Measurements from ENCODE around the gene SLC22A4.

The SLC22A4 gene

DNA sequence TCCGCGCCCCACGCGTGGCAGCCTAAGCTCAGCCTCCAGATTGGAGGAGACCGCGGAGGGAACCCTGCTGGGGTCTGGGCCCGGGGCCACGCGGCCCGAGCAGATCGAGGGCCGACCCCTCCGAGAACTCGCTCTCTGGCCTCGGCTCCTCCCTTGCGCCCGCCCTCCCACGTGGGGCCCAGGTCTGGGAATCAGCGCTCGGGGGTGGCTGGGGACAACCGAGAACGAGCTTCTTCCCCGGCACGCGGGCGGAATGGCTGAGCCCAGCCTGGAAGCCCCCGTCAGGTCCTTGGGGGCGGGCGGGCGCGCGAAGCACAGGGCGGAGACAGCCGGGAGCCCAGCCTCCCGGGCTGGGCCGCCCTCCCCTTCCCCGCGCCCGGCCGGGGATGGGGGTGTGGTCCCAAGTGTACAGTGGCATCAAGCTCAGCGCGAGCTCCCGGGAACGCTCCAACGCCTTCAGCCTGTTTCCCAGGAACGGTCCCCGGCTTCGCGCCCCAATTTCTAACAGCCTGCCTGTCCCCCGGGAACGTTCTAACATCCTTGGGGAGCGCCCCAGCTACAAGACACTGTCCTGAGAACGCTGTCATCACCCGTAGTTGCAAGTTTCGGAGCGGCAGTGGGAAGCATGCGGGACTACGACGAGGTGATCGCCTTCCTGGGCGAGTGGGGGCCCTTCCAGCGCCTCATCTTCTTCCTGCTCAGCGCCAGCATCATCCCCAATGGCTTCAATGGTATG lies at the start of gene SLC22A4:
Gene SLC22A4 (plus strand): TSS at position 403 of the 736 bp plus-strand sequence. CDS start 223 bp downstream, at position 626.
- peak; percentile 16 for FAIRE-seq

GRCh38 chr5:132245593-132245992 lies 48.6 kb upstream of the SLC22A4 start:
- no peak for FAIRE-seq
- DNase-seq (ENCODE audit: insufficient read length, low spot score) = no peak

More for the DNA sequence above, at the start of gene SLC22A4:
- peak; percentile 93 for DNase-seq (ENCODE audit: insufficient read length, low spot score)

- DNase-seq (ENCODE audit: insufficient read length, low spot score) (no peak), FAIRE-seq (no peak)
Observed at GRCh38 chr5:132246806-132247205, 47.4 kb upstream of the SLC22A4 start.

DNA sequence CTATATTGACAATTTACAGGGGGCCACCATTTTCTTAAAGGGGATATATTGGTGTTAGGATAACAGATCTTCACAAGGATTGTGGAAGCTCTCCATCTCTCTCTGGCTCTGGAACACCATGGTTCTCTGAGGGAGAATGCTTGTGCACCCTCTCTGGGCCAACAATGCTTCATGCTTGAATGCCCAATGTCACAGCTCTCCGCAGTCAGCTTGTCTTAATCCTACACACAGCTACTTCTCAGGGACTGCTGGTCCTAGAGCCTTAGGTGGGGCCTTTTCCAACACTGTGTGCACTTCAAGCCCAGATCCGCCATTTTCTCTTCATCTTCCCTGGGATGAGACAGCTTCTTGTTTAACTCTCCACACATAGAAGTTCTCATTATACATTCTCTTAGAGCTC lies 43.6 kb upstream of the SLC22A4 start:
- DNase-seq (ENCODE audit: insufficient read length, low spot score) (no peak), FAIRE-seq (no peak)

DNA sequence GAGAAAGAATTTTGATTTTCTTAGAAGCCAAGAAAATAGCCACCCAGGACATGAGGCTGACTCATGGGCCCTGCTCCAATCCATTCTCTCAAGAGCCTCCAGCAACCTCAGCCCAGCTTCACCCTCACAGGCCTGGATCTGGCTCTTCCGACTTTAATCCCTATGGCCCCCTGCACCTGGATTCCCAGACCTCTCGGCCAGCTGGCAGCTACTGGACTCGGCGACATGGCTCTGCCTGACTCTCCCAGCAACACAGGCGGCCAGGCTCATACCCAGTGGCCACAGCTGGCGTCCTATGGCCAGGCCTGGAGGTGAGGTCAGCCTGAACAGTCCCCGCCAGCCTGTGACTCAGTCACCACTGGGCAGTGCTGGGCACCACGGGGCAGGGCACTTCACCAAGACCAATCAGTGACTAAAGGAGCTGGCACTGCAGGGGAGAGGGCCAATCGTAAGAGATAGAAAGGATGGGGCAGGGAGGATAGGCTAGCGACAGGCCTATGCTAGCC lies 42.9 kb upstream of the SLC22A4 start:
- peak; percentile 4 for FAIRE-seq

GRCh38 chr5:132253008-132253441 lies 41.2 kb upstream of the SLC22A4 start:
- no peak for DNase-seq (ENCODE audit: insufficient read length, low spot score)
- FAIRE-seq = no peak

More for the DNA sequence above, 42.9 kb upstream of the SLC22A4 start:
- DNase-seq (ENCODE audit: insufficient read length, low spot score) = no peak

DNA sequence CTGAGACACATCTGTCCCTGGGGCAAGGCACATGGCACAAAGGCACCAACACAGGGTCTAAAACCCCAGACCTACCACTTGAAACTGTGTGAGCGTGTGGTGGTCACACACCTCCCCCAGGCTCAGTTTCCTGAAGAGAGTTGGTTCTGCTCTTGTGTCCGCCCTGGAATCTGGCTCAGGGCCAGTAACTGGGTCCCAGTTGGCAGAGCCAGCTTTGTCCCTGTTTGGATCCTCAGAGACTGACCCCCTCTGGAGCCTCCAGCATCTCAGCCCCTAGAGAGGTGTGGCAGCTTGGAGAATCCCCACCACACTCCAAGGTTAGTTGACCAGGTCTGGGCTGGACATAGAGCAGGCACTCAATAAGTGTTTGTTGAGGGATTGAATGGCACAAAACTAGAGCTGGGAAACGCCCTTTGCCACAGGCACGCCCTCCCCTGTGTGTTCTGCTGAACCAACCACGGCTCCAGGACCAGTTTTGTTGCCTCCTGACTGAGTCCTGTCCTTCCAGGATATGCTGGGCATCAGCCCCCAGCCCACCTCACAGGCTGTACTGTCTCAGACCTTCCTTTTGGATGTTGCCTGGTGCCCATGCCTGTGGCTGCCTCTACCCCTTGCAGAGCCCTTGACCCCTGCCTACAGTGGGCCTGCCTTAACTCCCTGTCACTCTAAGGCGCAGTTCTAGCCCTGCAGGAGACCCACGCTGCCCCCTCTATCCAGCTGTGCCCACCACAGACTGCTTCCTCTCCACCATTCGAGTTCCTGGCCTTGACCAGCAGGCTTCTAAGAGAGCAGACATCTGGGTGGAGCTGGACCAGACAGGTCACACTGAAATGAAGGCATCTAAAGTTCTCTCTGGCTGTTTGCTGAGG lies 40.5 kb upstream of the SLC22A4 start:
- DNase-seq (ENCODE audit: insufficient read length, low spot score) (no peak), FAIRE-seq (no peak)

GRCh38 chr5:132254321-132254977 lies 39.7 kb upstream of the SLC22A4 start:
- FAIRE-seq (no peak), DNase-seq (ENCODE audit: insufficient read length, low spot score) (no peak)

DNA sequence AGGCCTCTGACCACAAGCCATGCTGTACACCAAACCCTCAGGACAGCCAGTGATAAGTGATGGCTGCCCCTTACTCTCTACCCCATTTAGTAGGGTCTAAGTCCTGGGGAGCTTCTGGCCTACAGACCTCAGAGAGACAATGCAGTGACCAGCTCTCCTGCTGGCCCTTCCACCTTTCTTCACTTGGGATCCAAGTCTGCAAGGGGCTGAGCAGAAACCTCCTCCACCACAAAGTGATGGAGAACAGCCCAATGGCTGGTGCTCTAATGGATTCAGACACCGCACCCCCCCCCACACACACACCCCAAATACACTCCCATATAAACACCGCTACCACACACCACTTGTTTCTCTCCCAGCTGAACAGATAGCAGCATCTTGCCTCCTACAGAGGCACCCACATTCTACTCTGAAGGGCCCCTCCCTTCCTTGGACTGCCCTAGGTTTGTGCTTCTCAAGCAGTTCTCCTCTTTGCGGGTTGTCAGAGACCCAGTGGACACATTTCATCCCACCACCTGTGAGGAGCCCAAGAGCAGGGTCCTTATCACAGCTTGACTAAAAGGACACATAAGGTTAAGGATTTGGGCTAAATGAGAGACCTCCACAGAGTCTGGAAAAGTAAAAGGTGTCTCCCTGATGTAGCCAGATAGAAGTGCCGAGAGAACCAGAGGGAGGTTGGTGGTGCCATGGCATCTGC lies 38.0 kb upstream of the SLC22A4 start:
- DNase-seq (ENCODE audit: insufficient read length, low spot score) (no peak), FAIRE-seq (no peak)

- DNase-seq (ENCODE audit: insufficient read length, low spot score) (no peak), FAIRE-seq (no peak)
Observed at GRCh38 chr5:132256783-132257130, 37.4 kb upstream of the SLC22A4 start.

DNA sequence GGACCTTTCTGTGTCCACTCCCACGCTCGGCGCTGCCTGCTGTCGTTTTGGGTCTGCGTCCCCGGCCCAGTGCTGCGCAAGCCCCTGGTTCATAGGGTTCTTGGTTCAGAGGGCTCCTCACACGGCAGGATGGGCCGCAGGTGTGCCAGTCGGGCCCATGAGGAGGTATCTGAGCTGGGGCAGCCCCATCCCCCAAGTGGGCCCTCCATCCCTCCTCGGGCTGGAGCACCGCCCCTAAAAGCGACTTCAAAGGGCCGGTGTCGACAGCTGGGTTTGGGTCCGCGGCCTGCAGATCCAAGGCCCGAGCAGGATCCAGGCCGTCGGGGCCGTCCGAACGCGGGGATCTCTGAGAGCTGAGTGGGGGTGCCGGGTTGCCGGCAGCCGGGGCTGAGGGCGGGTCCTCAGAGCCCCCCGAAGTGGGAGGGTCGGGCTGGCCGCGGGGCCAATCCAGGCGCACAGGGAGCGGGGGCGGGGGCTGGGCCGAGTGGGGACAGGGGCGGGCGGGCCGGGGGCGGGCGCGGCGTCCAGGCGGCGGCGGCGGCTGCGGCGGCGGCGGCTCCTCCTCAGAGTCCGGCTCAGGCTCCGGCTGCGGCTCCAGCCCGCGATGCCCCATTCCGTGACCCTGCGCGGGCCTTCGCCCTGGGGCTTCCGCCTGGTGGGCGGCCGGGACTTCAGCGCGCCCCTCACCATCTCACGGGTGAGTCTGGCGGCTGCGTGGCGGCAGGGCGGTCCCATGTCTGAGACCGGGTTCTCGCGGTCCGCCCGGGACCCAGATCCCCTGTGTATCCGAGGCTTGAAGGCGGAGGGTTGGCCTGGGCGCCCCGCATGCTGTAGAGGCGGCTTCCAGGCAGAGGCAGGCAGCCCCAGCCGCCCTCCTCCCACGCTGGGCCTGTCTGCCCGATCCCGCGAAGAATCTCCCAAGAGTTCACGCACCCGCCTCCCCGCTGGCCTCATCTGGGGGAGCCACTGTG lies 36.8 kb upstream of the SLC22A4 start, which contains the start of gene PDLIM4:
Gene PDLIM4 (plus strand): TSS at position 566 of the 971 bp plus-strand sequence. CDS start 39 bp downstream, at position 605.
- FAIRE-seq (no peak), DNase-seq (ENCODE audit: insufficient read length, low spot score) (peak; percentile 62)

GRCh38 chr5:132258102-132259068 lies 35.8 kb upstream of the SLC22A4 start:
- FAIRE-seq (no peak), DNase-seq (ENCODE audit: insufficient read length, low spot score) (no peak)

- no peak for DNase-seq (ENCODE audit: insufficient read length, low spot score)
- peak; percentile 82 for FAIRE-seq
Observed at GRCh38 chr5:132259069-132259851, 34.9 kb upstream of the SLC22A4 start.

GRCh38 chr5:132260051-132260450 lies 34.1 kb upstream of the SLC22A4 start:
- FAIRE-seq (peak; percentile 87), DNase-seq (ENCODE audit: insufficient read length, low spot score) (no peak)

DNA sequence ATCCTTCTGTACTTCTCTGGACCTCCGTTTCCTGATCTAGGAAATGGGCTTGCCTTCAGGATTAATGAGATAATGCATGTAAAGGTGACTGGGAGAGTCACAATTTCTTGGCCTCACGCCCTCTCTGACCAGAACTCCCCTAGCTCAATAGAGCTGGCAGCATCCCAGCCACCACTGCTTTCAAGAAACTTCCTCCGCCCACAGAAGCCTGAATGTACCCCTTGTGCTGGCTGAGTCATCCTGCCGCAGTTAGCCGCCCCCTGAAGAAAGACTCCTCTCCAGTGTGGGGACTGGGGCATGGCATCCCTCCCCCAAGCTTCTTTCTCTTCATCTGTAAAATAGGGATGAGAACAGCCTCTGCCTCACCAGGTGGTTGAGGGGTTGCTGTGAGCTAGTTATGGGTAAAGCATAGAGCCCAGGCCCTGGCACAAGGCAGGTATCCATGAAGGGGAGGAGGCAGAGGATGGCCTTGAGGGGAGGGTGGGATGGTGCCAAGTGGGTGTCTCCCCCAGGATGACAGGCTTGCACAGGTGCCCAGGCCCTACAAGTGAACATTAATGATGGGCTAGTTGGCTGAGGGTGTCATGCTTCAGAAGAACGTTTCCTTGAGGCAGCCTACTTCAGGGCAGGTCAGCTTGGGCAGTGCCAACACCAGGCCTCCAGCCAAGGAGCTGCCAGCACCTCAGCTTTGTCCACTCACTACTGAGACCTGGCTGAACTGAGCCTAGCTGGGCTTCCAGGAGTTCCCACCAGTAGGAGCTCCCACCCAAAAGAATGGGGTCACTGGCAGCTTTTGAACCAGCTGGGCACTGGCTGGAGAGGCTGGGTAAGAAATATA lies 33.3 kb upstream of the SLC22A4 start:
- FAIRE-seq (peak; percentile 87), DNase-seq (ENCODE audit: insufficient read length, low spot score) (peak; percentile 45)

All from HTR-8/SVneo (cell line).